Activated naive CD4-positive, alpha-beta T cell (primary cell): Measurements from ENCODE around the gene ADGB.
"Not testable (repeated sequence)": the region's sequence is repeated elsewhere in the genome, so short reads cannot be mapped to it uniquely, and the experiment has no call there.

Experiments
- DNase-seq, 4 experiments: peaks; one replicate each; lab custom pipeline; 2025; lab: John Stamatoyannopoulos, UW

ADGB gene

GRCh38 chr6:146815511-146816462, 217.0 kb downstream of the ADGB start:
- DNase-seq: not testable (repeated sequence)

- DNase-seq: no peak
Measured at GRCh38 chr6:146819596-146820320, 221.0 kb downstream of the ADGB start.

- DNase-seq: no peak
Measured at GRCh38 chr6:146827216-146827928, 228.6 kb downstream of the ADGB start.

GRCh38 chr6:146829792-146830565, 231.2 kb downstream of the ADGB start:
- DNase-seq: no peak

- DNase-seq: no peak
Measured at GRCh38 chr6:146833157-146833556, 234.4 kb downstream of the ADGB start.

- DNase-seq: no peak
Measured at GRCh38 chr6:146840216-146840615, 241.4 kb downstream of the ADGB start.

GRCh38 chr6:146840641-146841040, 241.9 kb downstream of the ADGB start:
- no peak for DNase-seq

- no peak for DNase-seq
Measured at GRCh38 chr6:146847426-146847825, 248.7 kb downstream of the ADGB start.

GRCh38 chr6:146850238-146850896, 251.6 kb downstream of the ADGB start:
- no peak for DNase-seq

- DNase-seq: no peak
Measured at GRCh38 chr6:146850981-146851380, 252.2 kb downstream of the ADGB start.

- no peak for DNase-seq
Measured at GRCh38 chr6:146851837-146852236, 253.1 kb downstream of the ADGB start.

GRCh38 chr6:146854521-146855255, 255.9 kb downstream of the ADGB start:
- not testable (repeated sequence) for DNase-seq

GRCh38 chr6:146855889-146856288, 257.1 kb downstream of the ADGB start:
- DNase-seq: no peak

- DNase-seq: no peak
Measured at GRCh38 chr6:146856296-146856695, 257.5 kb downstream of the ADGB start.

GRCh38 chr6:146857180-146857979, 258.6 kb downstream of the ADGB start:
- DNase-seq: peak; percentile 9 to 64 (median 55)

GRCh38 chr6:146857980-146858347, 259.2 kb downstream of the ADGB start:
- no peak for DNase-seq

- no peak for DNase-seq
Measured at GRCh38 chr6:146859206-146859605, 260.4 kb downstream of the ADGB start.

GRCh38 chr6:146859795-146860495, 261.2 kb downstream of the ADGB start:
- DNase-seq: no peak

- no peak for DNase-seq
Measured at GRCh38 chr6:146860583-146860982, 261.8 kb downstream of the ADGB start.
